ENCODE data around the gene NUP210L. TPM values are rescaled to one million over a fixed set of nuclear protein-coding genes. Genes with fewer than 3 reads are reported as not detected.

NUP210L gene
- total and polyA plus RNA-seq, 3 donors from 2014 or later: 23.0 to 77.2 (median 24.4) TPM

DNA sequence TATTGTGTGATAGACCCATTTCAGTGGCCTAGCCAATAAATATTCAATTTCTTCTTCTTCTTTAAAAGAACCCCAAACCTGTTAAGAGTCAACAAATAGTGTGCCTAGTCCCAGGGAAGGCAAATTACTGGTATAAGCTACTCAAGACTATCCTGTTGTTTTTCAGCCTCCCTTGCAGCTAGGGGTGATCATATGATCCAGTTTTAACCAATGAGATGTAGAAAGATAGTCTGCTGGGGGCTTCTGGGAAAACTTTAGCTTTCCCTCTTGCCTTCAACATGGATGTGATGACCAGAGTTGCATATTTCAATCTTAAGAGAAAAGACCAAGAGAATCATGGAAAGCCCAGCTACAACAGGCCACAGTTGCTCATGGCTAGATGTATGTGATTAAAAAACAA, 4.7 kb upstream of the NUP210L start:
- no peak overlapping the region for H3K4me3 ChIP-seq
- no peaks in the 10 kb centered on the region for H3K27me3 ChIP-seq
- peaks cover 33% of the 10 kb centered on the region for H3K4me1 ChIP-seq
- H3K9me3 ChIP-seq: no peaks in the 10 kb centered on the region
- intact Hi-C loops (cut with DNase I; ENCODE audit: low total_unique reads): no loop called here
- no peak overlapping the region for H3K27ac ChIP-seq
- DNase-seq: no peak
- H3K36me3 ChIP-seq (ENCODE audit: low read depth, missing control alignments): no peaks in the 10 kb centered on the region
- TF ChIP-seq POLR2A (IDR thresholded peaks at IDR 0.05): no peak
- TF ChIP-seq, protein P1, sequence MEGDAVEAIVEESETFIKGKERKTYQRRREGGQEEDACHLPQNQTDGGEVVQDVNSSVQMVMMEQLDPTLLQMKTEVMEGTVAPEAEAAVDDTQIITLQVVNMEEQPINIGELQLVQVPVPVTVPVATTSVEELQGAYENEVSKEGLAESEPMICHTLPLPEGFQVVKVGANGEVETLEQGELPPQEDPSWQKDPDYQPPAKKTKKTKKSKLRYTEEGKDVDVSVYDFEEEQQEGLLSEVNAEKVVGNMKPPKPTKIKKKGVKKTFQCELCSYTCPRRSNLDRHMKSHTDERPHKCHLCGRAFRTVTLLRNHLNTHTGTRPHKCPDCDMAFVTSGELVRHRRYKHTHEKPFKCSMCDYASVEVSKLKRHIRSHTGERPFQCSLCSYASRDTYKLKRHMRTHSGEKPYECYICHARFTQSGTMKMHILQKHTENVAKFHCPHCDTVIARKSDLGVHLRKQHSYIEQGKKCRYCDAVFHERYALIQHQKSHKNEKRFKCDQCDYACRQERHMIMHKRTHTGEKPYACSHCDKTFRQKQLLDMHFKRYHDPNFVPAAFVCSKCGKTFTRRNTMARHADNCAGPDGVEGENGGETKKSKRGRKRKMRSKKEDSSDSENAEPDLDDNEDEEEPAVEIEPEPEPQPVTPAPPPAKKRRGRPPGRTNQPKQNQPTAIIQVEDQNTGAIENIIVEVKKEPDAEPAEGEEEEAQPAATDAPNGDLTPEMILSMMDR (IDR thresholded peaks at IDR 0.05): no peak

DNA sequence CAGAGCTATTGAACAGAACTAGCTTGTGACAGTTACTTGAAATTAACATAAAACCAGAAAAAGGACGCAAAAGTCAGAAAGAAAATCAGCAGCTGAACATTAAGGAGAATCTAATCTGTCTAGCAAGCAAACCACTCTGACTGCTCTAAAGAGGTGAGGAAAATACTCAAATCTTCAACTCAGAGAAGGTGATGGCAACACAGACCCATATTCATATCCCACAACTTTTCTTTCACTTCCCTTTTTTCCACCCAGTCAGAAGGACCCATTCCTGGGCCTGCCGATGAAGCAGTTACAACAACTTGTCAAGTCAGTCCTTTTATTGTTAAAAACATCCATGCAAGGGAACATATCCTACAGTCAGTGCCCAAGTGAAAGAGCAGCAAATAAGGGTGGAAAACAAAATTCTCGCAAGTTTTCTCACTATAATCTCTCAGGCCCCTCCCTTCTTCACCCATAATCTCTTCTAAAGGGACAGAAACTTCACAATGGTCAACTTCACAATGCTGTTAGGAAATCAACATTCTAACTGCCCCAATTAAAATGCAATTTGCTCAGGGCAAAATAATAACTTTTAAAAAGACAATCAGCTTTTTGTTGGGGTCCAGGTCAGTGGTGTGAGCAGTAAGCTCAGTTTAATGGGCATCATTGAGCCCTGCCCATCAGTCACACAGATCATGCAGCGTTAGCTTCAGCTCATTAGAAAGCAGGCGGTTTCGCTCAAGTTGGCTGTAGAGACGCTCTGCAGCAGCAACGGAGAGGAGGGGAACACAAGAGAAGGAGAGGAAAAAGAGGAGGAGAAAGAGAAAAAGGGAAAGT, 3.6 kb upstream of the NUP210L start:
- Histone ChIP-seq H3K9me3 (no peaks in the 10 kb centered on the region), H3K4me3 (no peak overlapping the region), H3K27ac (peak overlapping the region in 1 of 2 donors; percentile 78), H3K36me3 (ENCODE audit: low read depth, missing control alignments) (no peaks in the 10 kb centered on the region), H3K4me1 (peaks cover 33% of the 10 kb centered on the region), H3K27me3 (no peaks in the 10 kb centered on the region)
- DNase-seq: no peak
- WGBS, 2 donors: 77 to 81% methylated on average over 8 of the region's 8 CpGs
- TF ChIP-seq, protein P1 (IDR thresholded peaks at IDR 0.05): no peak
- TF ChIP-seq POLR2A (IDR thresholded peaks at IDR 0.05): no peak
- intact Hi-C loops (cut with DNase I; ENCODE audit: low total_unique reads): no loop called here

DNA sequence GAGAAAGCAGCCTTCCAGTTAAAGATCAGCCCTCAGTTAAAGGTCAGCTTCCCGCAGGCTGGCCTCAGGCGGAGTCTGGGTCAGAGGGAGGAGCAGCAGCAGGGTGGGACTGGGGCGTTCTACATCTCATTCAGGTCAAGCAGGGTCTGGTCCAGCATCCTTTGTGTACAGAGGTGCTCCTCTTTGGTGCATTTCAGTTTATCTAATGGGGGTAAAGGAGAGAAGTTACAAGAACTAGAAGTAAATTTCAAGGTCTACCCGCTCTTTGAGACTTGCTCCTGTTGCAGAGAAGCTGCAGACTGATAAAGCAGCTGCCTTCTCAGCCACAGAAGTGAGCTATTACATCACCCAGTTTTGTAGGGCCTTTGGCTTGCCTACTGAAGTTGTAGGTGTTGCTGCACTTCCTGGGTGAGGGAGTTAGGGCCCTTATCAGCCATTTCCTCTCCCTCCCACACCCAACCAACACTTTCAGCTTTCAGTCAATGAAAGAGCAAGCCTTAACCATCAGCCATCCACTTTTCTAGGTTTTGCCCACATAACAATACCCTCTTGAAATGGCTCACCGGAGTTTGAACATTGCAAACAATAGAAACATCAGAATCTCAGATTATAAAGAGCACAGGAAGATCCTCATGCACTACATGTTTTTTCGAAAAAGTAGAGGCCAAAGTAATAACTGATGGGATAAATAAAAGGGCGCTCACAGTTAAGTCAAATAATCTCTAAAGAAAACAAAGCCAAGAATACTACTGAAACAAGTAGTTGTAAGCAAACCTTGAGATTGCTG, 2.8 kb upstream of the NUP210L start:
- no peaks in the 10 kb centered on the region for H3K36me3 ChIP-seq (ENCODE audit: low read depth, missing control alignments)
- H3K27ac ChIP-seq: peak overlapping the region in 1 of 2 donors; percentile 78
- TF ChIP-seq POLR2A (IDR thresholded peaks at IDR 0.05): no peak
- TF ChIP-seq, protein P1 (IDR thresholded peaks at IDR 0.05): no peak
- no peaks in the 10 kb centered on the region for H3K9me3 ChIP-seq
- WGBS, 2 donors: 46 to 54% methylated on average over 7 of the region's 7 CpGs
- peaks cover 33% of the 10 kb centered on the region for H3K4me1 ChIP-seq
- DNase-seq: peak; percentile 49
- H3K27me3 ChIP-seq: no peaks in the 10 kb centered on the region
- intact Hi-C loops (cut with DNase I; ENCODE audit: low total_unique reads): no loop called here
- H3K4me3 ChIP-seq: no peak overlapping the region

DNA sequence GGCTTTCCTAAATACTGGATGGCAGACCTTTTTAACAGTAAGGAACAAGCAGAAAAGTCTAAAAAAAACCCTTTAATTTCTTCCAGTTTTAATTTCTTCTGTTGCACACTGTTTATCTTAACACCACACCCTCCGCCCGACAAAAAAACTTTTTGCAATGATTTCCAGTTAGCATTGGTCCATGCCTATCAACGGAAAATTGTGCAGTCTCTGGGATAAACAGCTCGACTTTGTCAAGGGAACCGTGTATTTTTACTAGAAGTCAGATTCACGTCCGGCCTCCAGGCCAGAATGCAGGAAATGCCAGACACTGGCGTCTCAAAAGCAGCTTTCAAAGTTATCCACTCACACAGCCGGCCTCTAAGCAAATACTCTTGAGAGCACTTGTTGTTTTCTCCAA, 378 bp upstream of the NUP210L start:
- 16 to 23% methylated on average over 9 of the region's 9 CpGs for WGBS, 2 donors
- Histone ChIP-seq H3K4me1 (peaks cover 33% of the 10 kb centered on the region), H3K9me3 (no peaks in the 10 kb centered on the region), H3K4me3 (peak overlapping the region; percentile 38 to 50), H3K27me3 (no peaks in the 10 kb centered on the region), H3K36me3 (ENCODE audit: low read depth, missing control alignments) (no peaks in the 10 kb centered on the region), H3K27ac (peak overlapping the region; percentile 36 to 78)
- TF ChIP-seq, protein P1 (IDR thresholded peaks at IDR 0.05): no peak
- TF ChIP-seq POLR2A (IDR thresholded peaks at IDR 0.05): no peak
- intact Hi-C loops (cut with DNase I; ENCODE audit: low total_unique reads): no loop called here
- peak; percentile 39 for DNase-seq
